SHP77 (cell line): ENCODE results near the gene SLC4A1.
"Not testable (repeated sequence)": the region's sequence is repeated elsewhere in the genome, so short reads cannot be mapped to it uniquely, and the experiment has no call there.

ENCODE experiments used
- DNase-seq, 2 experiments: peaks; one replicate each; lab custom pipeline; 2025; lab: John Stamatoyannopoulos, UW

The SLC4A1 gene

GRCh38 chr17:44256671-44257070, 11.3 kb downstream of the SLC4A1 start:
- no peak for DNase-seq

GRCh38 chr17:44255915-44256314, 12.0 kb downstream of the SLC4A1 start:
- no peak for DNase-seq

GRCh38 chr17:44254361-44255095, 13.4 kb downstream of the SLC4A1 start:
- no peak for DNase-seq

GRCh38 chr17:44253006-44253405, 14.9 kb downstream of the SLC4A1 start:
- DNase-seq: no peak

- no peak for DNase-seq
Measured at GRCh38 chr17:44251062-44251461, 16.9 kb downstream of the SLC4A1 start.

- DNase-seq: no peak
Measured at GRCh38 chr17:44249501-44250246, 18.3 kb downstream of the SLC4A1 start.

GRCh38 chr17:44247876-44248736, 19.8 kb downstream of the SLC4A1 start:
- DNase-seq: no peak

- DNase-seq: no peak
Measured at GRCh38 chr17:44247440-44247841, 20.5 kb downstream of the SLC4A1 start.

GRCh38 chr17:44241106-44241624, 26.8 kb downstream of the SLC4A1 start:
- no peak for DNase-seq

- DNase-seq: not testable (repeated sequence)
Measured at GRCh38 chr17:44237886-44238285, 30.0 kb downstream of the SLC4A1 start.

GRCh38 chr17:44236444-44236991, 31.4 kb downstream of the SLC4A1 start:
- no peak for DNase-seq

GRCh38 chr17:44235583-44235936, 32.4 kb downstream of the SLC4A1 start:
- DNase-seq: no peak

GRCh38 chr17:44233582-44233981, 34.4 kb downstream of the SLC4A1 start:
- DNase-seq: no peak

- no peak for DNase-seq
Measured at GRCh38 chr17:44232061-44232460, 35.9 kb downstream of the SLC4A1 start.

- no peak for DNase-seq
Measured at GRCh38 chr17:44230140-44230539, 37.8 kb downstream of the SLC4A1 start.

GRCh38 chr17:44229090-44229489, 38.8 kb downstream of the SLC4A1 start:
- DNase-seq: no peak

GRCh38 chr17:44223541-44224071, 44.3 kb downstream of the SLC4A1 start:
- no peak for DNase-seq

- peak; percentile 61 to 81 for DNase-seq
Measured at GRCh38 chr17:44222112-44222869, 45.6 kb downstream of the SLC4A1 start.

GRCh38 chr17:44221862-44222111, 46.1 kb downstream of the SLC4A1 start:
- DNase-seq: no peak

- DNase-seq: peak; percentile 57 to 83
Measured at GRCh38 chr17:44221084-44221861, 46.7 kb downstream of the SLC4A1 start.
